ENCODE data around the gene RAD21L1.

RAD21L1 gene

DNA sequence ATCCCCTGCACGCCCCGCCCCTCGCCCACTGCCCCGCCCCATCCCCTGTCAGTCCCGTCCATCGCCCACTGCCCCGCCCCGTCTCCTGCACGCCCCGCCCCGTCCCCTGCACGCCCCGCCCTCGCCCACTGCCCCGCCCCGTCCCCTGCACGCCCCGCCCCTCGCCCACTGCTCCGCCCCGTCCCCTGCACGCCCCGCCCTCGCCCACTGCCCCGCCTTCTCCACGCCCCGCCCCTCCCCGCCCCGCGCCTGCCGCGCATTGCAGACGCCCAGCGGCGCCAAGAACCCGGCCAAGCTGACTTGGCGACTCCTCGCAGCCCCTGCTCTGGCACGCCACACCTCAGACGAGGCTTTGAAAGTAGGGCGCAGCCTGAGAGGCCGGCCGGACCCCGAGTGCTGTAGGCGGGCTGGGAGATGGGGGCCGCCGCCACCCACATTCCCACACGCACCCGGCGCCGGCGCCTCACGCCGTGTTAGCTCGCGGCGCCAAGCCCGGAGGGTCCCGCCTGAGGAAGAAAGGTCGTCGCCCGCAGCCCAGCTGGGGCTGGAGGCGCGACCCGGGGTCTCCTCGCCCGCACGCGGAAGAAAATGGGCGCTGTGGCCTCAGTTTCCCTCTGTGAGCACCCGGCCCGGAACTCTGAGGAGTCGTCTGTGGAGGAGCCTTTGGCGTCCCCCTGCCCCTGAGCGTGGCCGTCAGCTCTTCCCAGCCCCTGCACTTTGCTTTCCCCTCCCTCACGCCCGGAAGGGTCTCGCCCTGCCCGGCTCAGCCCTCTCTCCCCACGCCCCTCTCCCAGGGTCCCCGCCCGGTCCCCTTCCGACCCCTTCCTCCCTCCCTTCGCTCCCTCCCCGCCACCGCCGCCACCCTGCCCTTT, at the start of gene RAD21L1:
TSS of gene RAD21L1 (plus strand) at position 262 of the 872 bp plus-strand sequence. CDS start 2,410 bp downstream, outside the sequence.
- peak; percentile 61 for DNase-seq (ENCODE audit: low spot score)

DNA sequence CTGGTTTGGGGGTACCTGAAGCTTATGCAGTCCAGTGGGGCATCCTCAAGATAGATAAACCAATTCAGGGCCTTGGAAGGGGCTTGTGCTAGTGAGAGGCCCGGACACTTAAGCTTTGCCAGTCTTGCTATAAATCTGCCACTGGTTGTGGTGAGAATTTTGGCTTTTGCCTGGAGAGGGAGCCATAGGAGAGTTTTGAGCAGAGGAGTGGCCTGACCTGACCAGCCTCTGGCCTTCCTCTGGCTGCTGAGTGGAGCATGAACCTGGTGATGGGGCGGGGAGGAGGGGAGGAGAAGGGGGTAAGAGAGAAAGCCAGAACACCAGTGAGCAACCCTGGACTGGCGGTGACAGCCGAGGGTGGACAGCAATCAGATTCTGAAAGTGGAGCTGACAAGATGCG, 48.2 kb upstream of the RAD21L1 start:
- no peak for DNase-seq (ENCODE audit: low spot score)

DNA sequence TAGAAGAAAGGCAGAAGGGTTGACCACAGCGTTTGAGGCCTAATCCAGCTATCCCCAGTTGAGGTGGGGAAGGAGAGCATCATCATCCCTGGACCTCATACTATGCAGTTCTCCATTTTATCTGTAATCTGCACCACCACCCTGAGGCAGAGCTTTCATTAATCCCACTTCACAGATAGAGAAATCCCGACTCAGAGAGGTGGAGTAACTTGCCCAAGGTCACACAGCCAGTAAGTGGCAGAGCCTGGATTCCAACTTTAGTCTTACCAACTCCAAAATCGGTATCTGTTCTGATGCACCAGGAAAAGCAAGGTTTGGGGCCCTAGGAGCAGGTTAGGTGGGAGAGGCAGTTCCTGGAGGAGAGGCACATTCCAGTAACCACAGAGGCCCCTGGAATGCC, 47.7 kb upstream of the RAD21L1 start:
- DNase-seq (ENCODE audit: low spot score), result no peak

DNA sequence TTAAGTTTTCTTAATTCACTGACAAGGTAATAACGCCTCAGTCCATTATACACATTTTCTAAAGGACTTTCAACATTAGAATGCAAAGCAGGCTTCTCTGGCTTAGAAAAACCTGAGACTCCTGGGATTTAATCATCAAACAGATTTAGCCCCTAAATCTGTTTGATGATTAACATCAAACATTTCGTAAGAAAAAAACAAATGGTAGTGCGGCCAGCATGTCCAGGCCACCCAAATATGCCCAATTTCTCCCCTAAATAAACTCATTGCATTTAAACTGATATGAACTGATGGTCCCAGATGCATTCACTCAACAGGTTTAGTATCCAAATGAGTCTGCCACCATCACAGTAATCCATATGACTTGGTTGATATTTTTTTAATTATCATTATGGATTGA, 47.2 kb upstream of the RAD21L1 start:
- DNase-seq (ENCODE audit: low spot score), result no peak

DNA sequence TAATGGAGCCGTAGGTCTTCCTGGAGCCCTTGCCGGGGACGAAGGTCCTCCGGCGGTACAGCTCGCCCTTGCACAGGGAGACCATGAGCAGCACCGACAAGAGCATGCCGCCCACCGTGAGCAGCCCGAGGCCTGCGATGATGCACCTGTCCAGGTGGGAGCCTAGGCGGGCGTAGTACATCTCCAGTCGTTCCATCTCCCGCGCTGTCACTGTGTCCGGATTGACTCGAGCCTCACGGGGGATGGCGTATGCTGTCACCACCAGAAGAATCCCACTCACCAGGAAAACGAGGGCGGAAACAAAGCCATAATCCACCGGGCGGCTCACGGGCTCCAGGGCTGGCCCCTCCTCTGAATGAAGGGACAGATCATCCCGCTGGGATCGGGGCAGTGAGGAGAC, 44.9 kb upstream of the RAD21L1 start:
- no peak for DNase-seq (ENCODE audit: low spot score)

DNA sequence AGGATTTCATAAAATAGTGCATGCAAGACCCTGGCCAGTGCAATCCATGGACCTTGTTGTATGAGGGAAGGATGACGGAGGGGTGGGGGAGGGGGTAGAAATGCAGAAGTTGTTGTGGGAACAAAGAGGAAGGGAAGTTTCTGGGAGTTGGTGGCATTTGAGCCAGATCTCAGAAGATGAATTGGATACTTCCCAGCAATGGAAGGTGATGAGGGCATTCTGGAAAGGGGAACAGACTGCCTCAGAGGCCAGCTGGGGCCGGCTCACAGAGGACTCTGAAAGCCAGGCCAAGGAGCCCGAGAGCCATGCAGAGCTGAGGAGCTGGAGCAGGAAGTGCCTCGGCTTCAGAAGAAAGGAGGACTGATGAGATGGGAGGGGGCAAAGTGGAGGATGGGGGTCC, 43.7 kb upstream of the RAD21L1 start:
- DNase-seq (ENCODE audit: low spot score), result no peak

DNA sequence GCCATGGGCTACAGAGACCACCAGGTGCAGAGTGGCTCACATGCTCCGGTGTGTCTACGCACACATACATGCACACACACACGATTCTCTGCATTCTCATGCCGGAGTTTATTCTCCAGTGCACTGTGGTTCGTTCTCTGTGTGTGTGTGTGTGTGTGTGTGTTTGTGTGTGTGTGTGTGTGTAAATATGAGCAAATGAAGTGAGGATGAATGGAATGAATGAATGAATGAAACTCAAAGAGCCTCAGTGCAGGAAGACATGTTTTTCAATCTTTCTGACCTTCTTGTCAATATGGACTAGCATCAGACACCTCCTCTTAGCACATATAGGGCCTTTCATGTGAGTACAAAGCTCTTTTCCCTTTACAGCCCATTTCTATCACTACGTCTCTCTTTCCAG, 42.7 kb upstream of the RAD21L1 start:
- DNase-seq (ENCODE audit: low spot score), result no peak

DNA sequence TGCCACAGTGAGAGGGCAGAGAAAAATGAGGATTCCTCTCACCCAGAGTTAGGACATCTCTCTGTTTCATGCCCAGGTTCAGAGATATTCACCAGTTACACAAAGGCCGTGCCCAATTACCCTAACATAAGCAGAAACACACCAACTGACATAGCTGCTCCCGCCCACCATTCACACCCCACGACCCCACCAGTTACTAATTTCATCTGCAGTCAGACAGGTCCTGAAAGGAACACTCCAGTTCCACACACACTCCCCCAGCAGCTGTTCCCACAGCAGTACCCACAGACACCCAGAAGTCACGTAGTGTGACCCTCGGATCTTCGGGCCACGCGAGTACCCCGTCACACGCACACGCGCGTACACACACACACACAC, 41.6 kb upstream of the RAD21L1 start:
- DNase-seq (ENCODE audit: low spot score), result no peak

DNA sequence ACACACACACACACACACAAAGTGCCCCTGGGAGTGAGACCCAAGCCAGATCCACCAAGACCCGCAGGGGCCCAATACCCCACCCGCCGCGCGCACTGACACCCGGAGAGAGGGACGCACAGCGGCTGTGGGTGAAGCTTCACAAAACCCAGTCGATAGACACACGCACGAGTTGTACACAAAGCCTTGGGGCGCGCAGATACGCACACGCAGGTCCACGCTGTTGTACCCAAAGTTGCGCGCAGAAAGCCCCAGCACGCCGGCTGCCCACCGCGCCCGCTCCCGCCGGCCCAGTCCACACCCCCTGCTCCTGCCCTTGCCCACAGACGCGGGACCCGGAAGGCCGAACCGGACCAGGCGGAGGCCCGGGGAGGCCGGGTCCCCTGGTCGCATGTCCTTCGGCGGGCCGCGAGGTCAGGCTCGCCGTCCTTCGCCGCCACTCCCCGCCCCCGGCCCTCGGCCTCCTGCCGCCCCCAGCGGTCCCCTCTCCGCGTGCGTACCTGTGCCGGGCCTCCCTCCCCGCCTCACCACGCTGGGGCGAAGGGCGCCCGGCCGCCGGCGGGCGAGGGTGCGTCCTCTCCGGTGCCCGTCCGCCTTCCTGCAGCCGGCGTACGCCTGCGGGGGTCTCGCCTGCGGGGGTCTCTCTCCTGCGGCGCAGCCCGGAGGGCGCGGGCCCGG, 41.1 kb upstream of the RAD21L1 start, which contains the start of gene TMEM74B:
TSS of gene TMEM74B (minus strand) at position 344 of the 678 bp plus-strand sequence. CDS start 1,180 bp downstream, outside the sequence.
- DNase-seq (ENCODE audit: low spot score), result no peak

DNA sequence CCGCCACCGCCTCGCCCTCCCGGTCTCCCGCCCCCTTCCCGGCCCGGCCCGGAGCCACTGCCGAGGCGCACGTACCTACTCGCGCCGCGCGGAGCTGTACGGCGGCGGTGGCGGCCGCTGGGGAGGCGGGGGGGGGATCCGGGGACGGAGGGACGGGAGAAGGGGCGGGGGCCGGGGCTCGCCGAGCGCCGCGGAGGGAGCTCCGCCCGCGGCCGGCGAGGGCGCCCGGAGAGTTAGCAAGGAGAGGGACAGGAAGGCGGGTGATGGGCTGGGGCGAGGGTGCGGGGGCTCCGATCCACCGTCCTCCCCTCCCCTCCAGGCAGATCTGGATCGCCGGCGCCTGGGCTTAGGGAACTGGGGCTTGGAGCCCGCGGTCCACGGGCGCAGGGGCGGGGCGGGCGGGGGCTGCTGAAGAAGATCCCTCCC, 40.5 kb upstream of the RAD21L1 start:
- DNase-seq (ENCODE audit: low spot score), result no peak

DNA sequence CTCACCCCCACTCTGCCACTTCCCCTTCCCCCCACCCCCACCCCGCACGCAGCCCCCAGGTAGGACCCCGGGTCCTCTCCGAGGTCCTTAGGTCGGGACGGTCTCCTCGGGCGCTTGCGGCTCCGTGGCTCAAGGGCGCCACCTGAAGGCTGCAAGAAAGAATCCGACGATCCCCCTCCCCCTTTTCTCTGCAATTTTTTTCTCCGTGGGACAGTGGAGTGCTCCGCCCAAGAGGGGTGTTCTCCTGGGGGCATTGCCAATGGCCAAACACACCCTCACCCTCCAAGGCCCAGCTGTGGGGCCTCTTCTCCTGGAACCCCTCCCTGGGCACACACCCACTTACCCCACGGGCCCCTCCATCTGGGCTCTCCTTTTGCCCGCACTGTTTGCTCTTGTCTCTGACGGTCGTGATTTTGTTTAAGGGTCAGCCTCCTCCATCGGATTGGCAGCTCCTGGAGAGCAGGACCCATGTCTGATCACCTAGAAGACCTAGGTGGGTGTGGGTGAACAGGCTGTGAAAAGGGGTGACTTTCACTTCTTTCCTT, 40.0 kb upstream of the RAD21L1 start:
- peak; percentile 47 for DNase-seq (ENCODE audit: low spot score)

DNA sequence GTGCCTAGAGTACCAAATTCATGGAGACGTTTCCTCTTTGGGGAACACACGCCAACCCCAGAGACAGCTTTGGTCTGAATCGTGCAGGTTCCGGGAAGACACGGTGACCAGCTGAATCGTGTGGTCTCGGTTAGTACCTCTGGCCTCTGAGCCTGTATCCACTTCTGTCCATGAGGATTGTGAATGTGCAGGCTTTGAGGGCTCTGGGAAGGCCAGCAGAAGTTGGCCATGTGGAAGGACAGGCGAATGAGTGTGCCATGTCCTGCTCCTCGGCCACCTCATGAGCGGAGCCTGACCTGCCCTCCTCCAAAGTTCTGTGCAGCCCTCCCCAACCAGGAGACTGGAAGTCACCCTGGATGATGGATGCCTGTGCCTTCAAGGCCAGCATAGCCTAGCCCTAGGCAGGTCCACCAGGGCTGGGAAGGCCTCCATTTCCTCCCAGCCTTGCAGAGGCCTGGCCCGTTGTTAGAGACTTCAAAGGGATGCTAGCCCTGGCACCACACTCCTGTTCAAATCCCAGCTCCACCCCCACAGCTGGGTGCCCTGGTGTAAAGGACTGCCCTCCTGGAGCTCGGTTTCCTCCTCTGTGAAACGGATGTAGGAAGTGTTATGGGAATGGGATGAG, 39.4 kb upstream of the RAD21L1 start:
- no peak for DNase-seq (ENCODE audit: low spot score)

DNA sequence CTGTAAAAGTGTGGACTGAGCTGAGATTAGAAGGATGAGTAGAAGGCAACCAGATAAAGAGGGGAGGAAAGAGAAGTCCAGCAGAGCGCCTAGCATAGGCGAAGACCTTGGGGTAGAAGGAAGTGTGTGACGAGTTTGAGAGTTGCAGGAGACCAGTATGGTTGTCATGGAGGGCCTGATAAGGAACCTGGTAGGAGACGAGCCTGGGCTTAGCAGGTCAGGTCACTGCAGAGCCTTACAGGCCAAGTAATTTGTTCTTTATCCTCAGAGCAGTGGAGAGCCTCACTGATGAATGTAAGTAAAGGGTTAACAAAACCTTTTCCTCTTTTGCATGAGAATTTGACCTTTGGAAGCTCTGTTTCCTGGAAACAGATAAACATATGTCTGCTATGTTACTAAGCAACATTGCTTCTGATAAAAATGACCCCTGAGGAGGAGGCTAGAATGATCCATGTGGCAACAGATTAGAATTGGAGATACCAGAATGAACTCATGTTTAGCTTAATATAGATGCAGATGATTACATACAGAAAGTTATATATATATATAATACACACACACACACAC, 38.2 kb upstream of the RAD21L1 start:
- DNase-seq (ENCODE audit: low spot score), result peak; percentile 35

DNA sequence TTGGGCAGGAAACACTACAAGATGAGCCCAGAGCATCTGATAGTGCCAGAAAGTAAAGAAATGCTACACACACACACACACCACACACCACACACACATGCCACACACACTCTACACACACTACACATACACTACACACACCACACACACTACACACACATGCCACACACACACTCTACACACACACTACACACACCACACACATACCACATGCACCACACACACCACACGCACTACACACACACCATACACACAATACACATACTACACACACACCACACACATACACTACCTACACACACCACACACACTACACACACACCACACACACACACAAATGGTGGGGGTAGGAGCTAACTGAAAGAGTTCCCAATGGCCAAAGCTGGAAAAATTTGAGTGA, 37.5 kb upstream of the RAD21L1 start:
- no peak for DNase-seq (ENCODE audit: low spot score)

DNA sequence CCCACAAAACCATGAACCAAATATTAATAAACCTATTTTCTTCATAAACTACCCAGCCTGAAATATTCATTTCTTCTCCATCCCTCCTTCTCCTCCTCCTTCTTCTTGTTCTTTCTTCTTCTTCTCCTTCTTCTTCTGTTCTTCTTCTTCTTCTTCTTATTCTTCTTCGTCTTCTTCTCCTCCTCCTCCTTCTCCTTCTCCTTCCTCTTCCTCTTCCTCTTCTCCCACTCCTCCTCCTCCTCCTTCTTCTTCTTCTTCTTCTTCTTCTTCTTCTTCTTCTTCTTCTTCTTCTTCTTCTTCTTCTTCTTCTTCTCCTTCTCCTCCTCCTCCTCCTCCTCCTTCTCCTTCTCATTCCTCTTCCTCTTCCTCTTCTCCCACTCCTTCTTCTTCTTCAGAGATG, 36.0 kb upstream of the RAD21L1 start:
- DNase-seq (ENCODE audit: low spot score), result no peak

DNA sequence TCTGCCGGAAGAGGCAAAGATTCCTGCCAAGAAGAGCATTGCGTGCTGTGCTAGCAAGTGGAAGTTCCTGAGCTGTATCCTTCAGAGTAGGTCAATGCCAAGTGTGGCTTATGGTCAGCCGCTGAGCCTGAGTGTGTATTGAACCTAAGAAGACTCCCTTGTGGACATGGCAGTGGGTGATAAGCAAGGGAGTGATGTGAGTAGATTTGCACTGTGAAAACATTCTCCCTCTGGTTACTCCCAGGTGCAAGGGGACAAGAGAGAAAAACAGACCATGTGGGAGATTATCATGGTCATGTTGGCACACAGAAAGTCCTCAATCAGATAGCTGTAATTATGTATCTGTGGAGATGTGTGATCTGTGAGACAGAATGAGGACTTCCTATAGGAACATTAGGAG, 35.0 kb upstream of the RAD21L1 start:
- peak; percentile 22 for DNase-seq (ENCODE audit: low spot score)

DNA sequence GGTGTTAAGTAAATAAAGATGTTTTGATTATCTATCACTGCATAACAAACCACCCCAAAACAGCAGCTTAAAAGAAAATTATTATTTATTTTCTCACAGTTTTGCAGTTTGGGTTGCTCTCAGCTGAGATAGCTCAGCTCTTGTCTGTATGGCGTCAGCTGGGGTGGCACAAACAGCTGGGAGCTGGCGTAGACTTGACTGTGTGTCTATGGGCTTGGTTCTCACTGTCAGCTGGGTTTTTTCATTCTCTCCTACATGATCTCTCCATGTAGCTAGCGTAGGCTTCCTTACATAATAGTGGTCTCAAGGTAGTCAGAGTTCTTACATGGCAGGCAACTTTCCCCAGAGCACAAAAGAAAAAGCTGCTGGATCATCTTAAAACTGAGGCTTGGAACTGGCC, 34.5 kb upstream of the RAD21L1 start:
- DNase-seq (ENCODE audit: low spot score), result peak; percentile 34

DNA sequence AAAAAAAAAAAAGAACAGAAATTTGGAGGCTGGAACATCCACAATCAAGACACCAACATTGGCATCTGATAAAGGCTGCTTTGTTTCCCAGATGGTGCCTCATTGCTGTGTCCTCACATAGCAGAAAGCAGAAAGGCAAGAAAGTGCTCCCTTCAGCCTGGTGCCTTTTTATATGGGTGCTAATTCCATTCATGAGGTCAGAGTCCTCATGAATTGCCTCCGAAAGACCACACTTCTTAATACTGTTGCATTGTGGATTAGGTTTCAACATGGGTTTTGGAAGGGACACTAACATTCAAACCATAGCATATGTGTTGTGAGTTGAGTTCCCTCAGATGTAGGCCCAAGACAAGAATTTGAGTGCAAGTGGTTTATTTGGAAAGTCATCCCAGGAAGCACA, 30.6 kb upstream of the RAD21L1 start:
- DNase-seq (ENCODE audit: low spot score), result no peak

DNA sequence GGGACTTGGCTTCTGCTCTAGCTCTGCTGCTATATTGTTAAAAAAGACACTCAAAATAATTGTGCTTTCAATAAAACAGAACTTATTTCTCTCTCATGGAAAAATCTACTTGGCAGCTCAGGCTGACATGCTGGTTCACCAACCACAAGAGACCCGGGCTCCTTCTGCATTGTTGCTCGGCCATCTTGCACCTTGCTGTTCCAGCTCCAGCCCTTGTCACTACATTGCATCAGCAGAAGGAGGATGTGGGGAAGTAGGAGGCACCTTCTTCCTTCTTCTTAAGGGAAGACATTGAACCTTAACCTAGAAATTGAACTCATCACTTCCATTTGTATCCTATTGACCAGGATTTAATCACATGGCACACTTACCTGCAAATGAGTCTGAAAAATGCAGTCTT, 29.2 kb upstream of the RAD21L1 start:
- DNase-seq (ENCODE audit: low spot score), result no peak

DNA sequence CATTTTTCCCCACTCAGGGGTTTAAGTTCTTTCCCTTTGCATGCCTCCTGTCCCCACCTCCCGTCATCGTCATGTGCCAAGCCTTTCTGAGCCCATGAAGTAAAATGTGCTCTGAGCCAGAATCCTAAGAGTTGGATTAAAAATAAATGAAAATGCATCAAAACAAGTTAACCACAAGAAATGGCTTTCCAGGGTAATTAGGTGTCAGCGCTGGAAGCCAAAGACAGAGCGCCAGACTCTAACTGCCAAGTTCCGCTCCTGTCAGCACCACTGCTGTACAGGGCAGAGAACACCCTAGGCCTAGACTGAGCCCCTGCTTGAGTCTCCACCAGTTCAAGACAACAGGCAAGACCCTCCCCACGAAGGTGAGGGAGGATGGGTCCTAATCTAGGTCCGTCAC, 28.0 kb upstream of the RAD21L1 start:
- no peak for DNase-seq (ENCODE audit: low spot score)

DNA sequence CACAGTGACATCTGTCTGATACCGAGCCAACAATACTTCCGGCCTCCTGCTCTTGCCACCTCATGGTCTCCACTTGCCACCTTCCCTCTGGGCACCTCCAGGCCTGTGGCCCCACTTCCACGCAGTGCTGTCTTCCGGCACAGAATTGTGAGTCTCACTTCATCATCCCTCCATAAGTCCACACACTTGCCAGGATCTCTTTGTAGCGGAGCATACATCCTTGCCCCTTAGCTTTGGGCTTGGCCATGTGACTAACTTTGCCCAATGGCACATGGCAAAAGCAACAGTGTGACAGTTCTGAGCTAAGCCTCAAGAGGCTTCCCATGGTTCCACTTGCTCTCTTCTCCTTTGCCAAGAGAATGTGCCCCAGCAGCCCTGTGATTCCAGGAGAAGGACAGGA, 27.1 kb upstream of the RAD21L1 start:
- DNase-seq (ENCODE audit: low spot score), result no peak

DNA sequence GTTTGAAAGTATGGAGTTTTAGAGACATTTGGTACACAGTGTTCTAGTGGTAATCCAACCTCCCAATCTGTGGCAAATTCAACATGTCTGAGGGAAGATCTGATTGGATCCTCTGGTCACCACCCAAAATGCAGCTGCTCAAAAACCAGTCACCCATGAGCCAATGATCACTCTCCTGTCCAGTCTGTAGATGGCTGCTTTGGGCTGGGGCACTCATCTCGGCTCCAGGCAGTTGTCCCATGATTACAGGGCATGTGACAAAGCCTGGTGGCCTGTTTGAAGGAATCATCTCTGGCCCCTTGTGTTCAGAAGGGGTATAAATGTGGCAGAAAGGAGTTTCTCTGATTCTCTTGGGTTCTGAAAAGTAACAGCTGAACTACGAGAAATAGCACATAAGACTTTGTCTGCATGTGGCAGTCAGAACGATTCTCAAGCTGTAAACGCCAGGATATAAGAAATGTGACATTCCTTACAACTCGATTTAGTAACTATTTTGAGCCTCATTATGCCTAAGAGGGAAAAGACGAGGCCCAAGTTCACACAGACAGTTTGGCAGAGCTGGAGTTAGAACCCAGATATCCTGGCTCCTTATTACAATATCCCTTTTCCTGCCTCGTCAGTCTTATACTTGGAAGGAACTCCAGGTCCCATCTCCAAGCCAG, 26.5 kb upstream of the RAD21L1 start:
- no peak for DNase-seq (ENCODE audit: low spot score)

Measured in hematopoietic multipotent progenitor cell treated with erythropoietin and hydrocortisone succinate and interleukin-3 and kit ligand, for 17 days (in vitro differentiated cells).